ENCODE measurements around the gene VAMP3. TPM values are rescaled to one million over a fixed set of nuclear protein-coding genes. Genes with fewer than 3 reads are reported as not detected.

VAMP3 gene
- total RNA-seq, 1 donor from 2014 or later, result 89.4 TPM

- no peak overlapping the region for H3K4me3 ChIP-seq (ENCODE audit: low read depth, low read length)
- TF ChIP-seq CTCF (conservative IDR thresholded peaks at IDR 0.05; ENCODE audit: low read depth, low read length), result no peak
- DNase-seq (ENCODE audit: low read depth), result no peak
Measured at GRCh38 chr1:7732331-7732730, 38.8 kb upstream of the VAMP3 start.

- TF ChIP-seq CTCF (conservative IDR thresholded peaks at IDR 0.05; ENCODE audit: low read depth, low read length), result no peak
- no peak for DNase-seq (ENCODE audit: low read depth)
Measured at GRCh38 chr1:7733276-7733675, 37.8 kb upstream of the VAMP3 start.

GRCh38 chr1:7738044-7738443 lies 33.1 kb upstream of the VAMP3 start:
- no peak for TF ChIP-seq CTCF (conservative IDR thresholded peaks at IDR 0.05; ENCODE audit: low read depth, low read length)
- H3K4me3 ChIP-seq (ENCODE audit: low read depth, low read length), result no peak overlapping the region
- DNase-seq (ENCODE audit: low read depth), result no peak

More at GRCh38 chr1:7733276-7733675, 37.8 kb upstream of the VAMP3 start:
- no peak overlapping the region for H3K4me3 ChIP-seq (ENCODE audit: low read depth, low read length)

- TF ChIP-seq CTCF (conservative IDR thresholded peaks at IDR 0.05; ENCODE audit: low read depth, low read length), result no peak
- no peak overlapping the region for H3K4me3 ChIP-seq (ENCODE audit: low read depth, low read length)
- no peak for DNase-seq (ENCODE audit: low read depth)
Measured at GRCh38 chr1:7743346-7743745, 27.8 kb upstream of the VAMP3 start.

- no peak overlapping the region for H3K4me3 ChIP-seq (ENCODE audit: low read depth, low read length)
- TF ChIP-seq CTCF (conservative IDR thresholded peaks at IDR 0.05; ENCODE audit: low read depth, low read length), result no peak
- DNase-seq (ENCODE audit: low read depth), result no peak
Measured at GRCh38 chr1:7744882-7745281, 26.2 kb upstream of the VAMP3 start.

GRCh38 chr1:7745783-7746182 lies 25.3 kb upstream of the VAMP3 start:
- peak overlapping the region; percentile 5 for H3K4me3 ChIP-seq (ENCODE audit: low read depth, low read length)
- DNase-seq (ENCODE audit: low read depth), result peak; percentile 54
- no peak for TF ChIP-seq CTCF (conservative IDR thresholded peaks at IDR 0.05; ENCODE audit: low read depth, low read length)

GRCh38 chr1:7747605-7748004 lies 23.5 kb upstream of the VAMP3 start:
- no peak overlapping the region for H3K4me3 ChIP-seq (ENCODE audit: low read depth, low read length)
- DNase-seq (ENCODE audit: low read depth), result no peak
- no peak for TF ChIP-seq CTCF (conservative IDR thresholded peaks at IDR 0.05; ENCODE audit: low read depth, low read length)

Data from epithelial cell of proximal tubule (primary cell).